ENCODE results near the gene HDAC9.

Gene HDAC9

GRCh38 chr7:18872344-18872743 is 376.8 kb downstream of the HDAC9 start:
- Histone ChIP-seq H3K79me2 (ENCODE audit: control insufficient read depth, low read length) (no peaks in the 10 kb centered on the region), H4K20me1 (ENCODE audit: control insufficient read depth, insufficient read depth, low read depth, low read length) (no peaks in the 10 kb centered on the region), H3K4me3 (ENCODE audit: low read length) (no peak overlapping the region), H3K4me2 (ENCODE audit: low read length) (no peak overlapping the region), H3K9me2 (replicated peaks; ENCODE audit: control insufficient read depth, low read length) (no peaks in the 10 kb centered on the region), H3K27ac (ENCODE audit: low read depth, low read length) (no peak overlapping the region), H3K27me3 (ENCODE audit: control insufficient read depth, low read length) (no peaks in the 10 kb centered on the region), H3K4me1 (ENCODE audit: control insufficient read depth, low read length) (no peaks in the 10 kb centered on the region), H3K9me3 (ENCODE audit: control insufficient read depth, insufficient read depth, low read length) (no peaks in the 10 kb centered on the region), H3F3A (ENCODE audit: control insufficient read depth, insufficient read depth) (no peaks in the 10 kb centered on the region), H3K36me3 (ENCODE audit: control insufficient read depth, low read length) (no peaks in the 10 kb centered on the region)
- TF ChIP-seq CTCF (IDR thresholded peaks at IDR 0.05; ENCODE audit: low read depth, low read length, poor library complexity, severe bottlenecking) (no peak), EZH2phosphoT487 (IDR thresholded peaks at IDR 0.05; ENCODE audit: borderline replicate concordance, low read length) (no peak)

- H3K4me2 ChIP-seq (ENCODE audit: low read length), result no peak overlapping the region
- H3K4me3 ChIP-seq (ENCODE audit: low read length), result no peak overlapping the region
- H3F3A ChIP-seq (ENCODE audit: control insufficient read depth, insufficient read depth), result no peaks in the 10 kb centered on the region
- TF ChIP-seq CTCF (IDR thresholded peaks at IDR 0.05; ENCODE audit: low read depth, low read length, poor library complexity, severe bottlenecking) (no peak), EZH2phosphoT487 (IDR thresholded peaks at IDR 0.05; ENCODE audit: borderline replicate concordance, low read length) (no peak)
- H3K4me1 ChIP-seq (ENCODE audit: control insufficient read depth, low read length), result no peaks in the 10 kb centered on the region
- no peaks in the 10 kb centered on the region for H3K36me3 ChIP-seq (ENCODE audit: control insufficient read depth, low read length)
- no peak overlapping the region for H3K27ac ChIP-seq (ENCODE audit: low read depth, low read length)
- H4K20me1 ChIP-seq (ENCODE audit: control insufficient read depth, insufficient read depth, low read depth, low read length), result no peaks in the 10 kb centered on the region
- no peaks in the 10 kb centered on the region for H3K79me2 ChIP-seq (ENCODE audit: control insufficient read depth, low read length)
- no peaks in the 10 kb centered on the region for H3K9me2 ChIP-seq (replicated peaks; ENCODE audit: control insufficient read depth, low read length)
- no peaks in the 10 kb centered on the region for H3K27me3 ChIP-seq (ENCODE audit: control insufficient read depth, low read length)
- H3K9me3 ChIP-seq (ENCODE audit: control insufficient read depth, insufficient read depth, low read length), result no peaks in the 10 kb centered on the region
Measured at GRCh38 chr7:18873734-18874336, 378.3 kb downstream of the HDAC9 start.

DNA sequence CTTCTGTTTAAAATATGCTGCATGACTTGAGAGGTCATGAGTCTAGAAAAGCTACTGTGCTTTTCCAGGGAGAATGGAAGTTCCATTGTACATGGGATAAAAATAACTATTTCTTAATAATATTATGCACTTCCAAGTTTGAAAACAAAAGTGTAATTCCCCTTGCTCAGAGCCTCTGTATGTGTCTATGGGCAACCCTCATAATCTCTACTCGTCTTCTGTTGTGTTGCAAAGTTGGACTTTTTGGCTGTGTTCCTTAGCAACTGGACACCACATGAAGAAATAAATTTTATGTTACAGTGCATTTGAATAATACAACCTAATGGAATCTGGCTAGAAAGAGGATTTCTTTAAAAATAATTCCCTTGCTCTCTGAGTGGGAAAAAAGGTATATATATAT is 379.3 kb downstream of the HDAC9 start:
- Histone ChIP-seq H3K27ac (ENCODE audit: low read depth, low read length) (no peak overlapping the region), H3K9me3 (ENCODE audit: control insufficient read depth, insufficient read depth, low read length) (no peaks in the 10 kb centered on the region), H3K27me3 (ENCODE audit: control insufficient read depth, low read length) (no peaks in the 10 kb centered on the region), H3K36me3 (ENCODE audit: control insufficient read depth, low read length) (no peaks in the 10 kb centered on the region), H3K4me2 (ENCODE audit: low read length) (no peak overlapping the region), H3F3A (ENCODE audit: control insufficient read depth, insufficient read depth) (no peaks in the 10 kb centered on the region), H3K4me3 (ENCODE audit: low read length) (no peak overlapping the region), H3K4me1 (ENCODE audit: control insufficient read depth, low read length) (no peaks in the 10 kb centered on the region), H4K20me1 (ENCODE audit: control insufficient read depth, insufficient read depth, low read depth, low read length) (no peaks in the 10 kb centered on the region), H3K79me2 (ENCODE audit: control insufficient read depth, low read length) (no peaks in the 10 kb centered on the region), H3K9me2 (replicated peaks; ENCODE audit: control insufficient read depth, low read length) (no peaks in the 10 kb centered on the region)
- TF ChIP-seq EZH2phosphoT487 (IDR thresholded peaks at IDR 0.05; ENCODE audit: borderline replicate concordance, low read length) (no peak), CTCF (IDR thresholded peaks at IDR 0.05; ENCODE audit: low read depth, low read length, poor library complexity, severe bottlenecking) (no peak)

Data from DOHH2 (cell line).